WTC11 (cell line): Measurements from ENCODE around the gene KDM1B. TPM values are rescaled to one million over a fixed set of nuclear protein-coding genes. Genes with fewer than 3 reads are reported as not detected.
A peak's percentile ranks its signal among the peaks of the same experiment; 100 is the strongest.

Source experiments
- ATAC-seq: fragments of 200-7000 bp; cut with Tn5 transposase; 2 replicates; pipeline ENCODE4 v1.10.0; 2021; ENCODE audit warnings: mild to moderate bottlenecking, moderate library complexity
- CTCF ChIA-PET: fragments of 300-600 bp; sonication (Branson Sonifier 250); formaldehyde crosslinking; loops from one replicate; lab custom pipeline; 2021; ENCODE audit warnings: antibody characterized with exemption; lab: Charles Lee
- POLR2A ChIA-PET: fragments of 350-600 bp; sonication (Branson Sonifier 250); formaldehyde crosslinking; loops from one replicate; lab custom pipeline; 2021; ENCODE audit warnings: antibody characterized with exemption; lab: Charles Lee
- DNase-seq: peaks from one replicate; pipeline ENCODE4 v3.0.0; 2021; ENCODE audit warnings: low spot score
- H3K27ac Mint-ChIP-seq: 2 replicates; pipeline ENCODE4 v1.8.0; 2021; ENCODE audit warnings: mixed read lengths
- H3K27me3 Mint-ChIP-seq: 2 replicates; pipeline ENCODE4 v1.8.0; 2021; ENCODE audit warnings: low read depth, mild to moderate bottlenecking, moderate library complexity, mixed read lengths
- H3K36me3 Mint-ChIP-seq: 2 replicates; pipeline ENCODE4 v1.8.0; 2021; ENCODE audit warnings: mixed read lengths
- H3K4me1 Mint-ChIP-seq: 2 replicates; pipeline ENCODE4 v1.8.0; 2022; ENCODE audit warnings: mixed read lengths
- H3K4me3 Mint-ChIP-seq: 2 replicates; pipeline ENCODE4 v1.8.0; 2021; ENCODE audit warnings: mild to moderate bottlenecking, moderate library complexity, mixed read lengths
- H3K9me3 Mint-ChIP-seq: 2 replicates; pipeline ENCODE4 v1.8.0; 2021; ENCODE audit warnings: mixed read lengths
- CREM ChIP-seq: sonication (generic); formaldehyde crosslinking; IDR thresholded peaks from 2 replicates; pipeline ENCODE4 v1.8.1; 2022; ENCODE audit warnings: mild to moderate bottlenecking, missing genetic modification reagents, moderate library complexity
- EMX1 ChIP-seq: fragments of 250-450 bp; sonication (Bioruptor Pico); IDR thresholded peaks from 2 replicates; pipeline ENCODE4 v1.8.0; 2021; ENCODE audit warnings: mild to moderate bottlenecking
- ETV6 ChIP-seq: sonication (generic); formaldehyde crosslinking; IDR thresholded peaks from 2 replicates; pipeline ENCODE4 v1.8.1; 2022; ENCODE audit warnings: mild to moderate bottlenecking, missing genetic modification reagents
- FOXK1 ChIP-seq: sonication (generic); formaldehyde crosslinking; IDR thresholded peaks from 2 replicates; pipeline ENCODE4 v1.8.0; 2022; ENCODE audit warnings: mild to moderate bottlenecking, moderate library complexity, missing genetic modification reagents
- JAZF1 ChIP-seq: fragments of 250-450 bp; sonication (Bioruptor Pico); IDR thresholded peaks from 2 replicates; pipeline ENCODE4 v1.9.0; 2021; ENCODE audit warnings: moderate library complexity, mild to moderate bottlenecking, inconsistent platforms
- KAT7 ChIP-seq: sonication (generic); formaldehyde crosslinking; IDR thresholded peaks from 2 replicates; pipeline ENCODE4 v1.8.1; 2023; ENCODE audit warnings: missing genetic modification reagents, mild to moderate bottlenecking, borderline replicate concordance
- NFYB ChIP-seq: sonication (generic); formaldehyde crosslinking; conservative IDR thresholded peaks from 2 replicates; pipeline ENCODE4 v1.8.0; 2022; ENCODE audit warnings: low read depth, missing genetic modification reagents
- NR1H2 ChIP-seq: sonication (generic); formaldehyde crosslinking; IDR thresholded peaks from 2 replicates; pipeline ENCODE4 v1.9.0; 2021; ENCODE audit warnings: mild to moderate bottlenecking, moderate library complexity, missing genetic modification reagents
- NR2C2 ChIP-seq: sonication (generic); formaldehyde crosslinking; IDR thresholded peaks from 2 replicates; pipeline ENCODE4 v1.8.0; 2022; ENCODE audit warnings: mild to moderate bottlenecking, missing genetic modification reagents
- OVOL2 ChIP-seq: fragments of 250-450 bp; sonication (Bioruptor Pico); IDR thresholded peaks from 2 replicates; pipeline ENCODE4 v1.9.0; 2021; ENCODE audit warnings: mild to moderate bottlenecking, borderline replicate concordance
- ZBTB21 ChIP-seq: sonication (generic); formaldehyde crosslinking; IDR thresholded peaks from 2 replicates; pipeline ENCODE4 v1.8.1; 2023; ENCODE audit warnings: mild to moderate bottlenecking, missing genetic modification reagents, borderline replicate concordance
- ZNF138 ChIP-seq: sonication (generic); formaldehyde crosslinking; conservative IDR thresholded peaks from 2 replicates; pipeline ENCODE4 v1.8.1; 2022; ENCODE audit warnings: mild to moderate bottlenecking, moderate library complexity, missing genetic modification reagents
- ZNF232 ChIP-seq: sonication (generic); formaldehyde crosslinking; IDR thresholded peaks from 2 replicates; pipeline ENCODE4 v1.8.0; 2022; ENCODE audit warnings: mild to moderate bottlenecking, missing genetic modification reagents
- ZNF671 ChIP-seq: fragments of 250-450 bp; sonication (Bioruptor Pico); IDR thresholded peaks from 2 replicates; pipeline ENCODE4 v1.8.0; 2021; ENCODE audit warnings: mild to moderate bottlenecking
- total RNA-seq: library from RNA; stranded (reverse); gene quantifications from 3 replicates; pipeline ENCODE4 v1.2.3, GENCODE V29; 2021
- TF ChIP-seq, protein P1 (sequence below): sonication (generic); formaldehyde crosslinking; IDR thresholded peaks from 2 replicates; pipeline ENCODE4 v1.8.0; 2022; ENCODE audit warnings: mild to moderate bottlenecking, missing genetic modification reagents
- TF ChIP-seq, protein P2 (sequence below): sonication (generic); formaldehyde crosslinking; IDR thresholded peaks from 2 replicates; pipeline ENCODE4 v1.8.1; 2023; ENCODE audit warnings: mild to moderate bottlenecking, missing genetic modification reagents, moderate library complexity
- TF ChIP-seq, protein P3 (sequence below): fragments of 250-450 bp; sonication (Bioruptor Pico); IDR thresholded peaks from 2 replicates; pipeline ENCODE4 v1.9.0; 2021; ENCODE audit warnings: mild to moderate bottlenecking
- TF ChIP-seq, protein P4 (sequence below): sonication (generic); formaldehyde crosslinking; IDR thresholded peaks from 2 replicates; pipeline ENCODE4 v1.8.0; 2022; ENCODE audit warnings: mild to moderate bottlenecking, missing genetic modification reagents
- TF ChIP-seq, protein P5 (sequence below): fragments of 250-450 bp; sonication (Bioruptor Pico); IDR thresholded peaks from 2 replicates; pipeline ENCODE4 v1.9.0; 2021; ENCODE audit warnings: moderate library complexity, mild to moderate bottlenecking, inconsistent platforms, borderline replicate concordance
- TF ChIP-seq, protein P6 (sequence below): sonication (generic); formaldehyde crosslinking; IDR thresholded peaks from 2 replicates; pipeline ENCODE4 v1.8.1; 2023; ENCODE audit warnings: mild to moderate bottlenecking, missing genetic modification reagents
- TF ChIP-seq, protein P7 (sequence below): sonication (generic); formaldehyde crosslinking; conservative IDR thresholded peaks from 2 replicates; pipeline ENCODE4 v1.8.1; 2022; ENCODE audit warnings: mild to moderate bottlenecking, missing genetic modification reagents
- TF ChIP-seq, protein P8 (sequence below): sonication (generic); formaldehyde crosslinking; IDR thresholded peaks from 2 replicates; pipeline ENCODE4 v1.8.0; 2022; ENCODE audit warnings: mild to moderate bottlenecking, missing genetic modification reagents

The KDM1B gene
- total RNA-seq, 1 experiment from 2014 or later: 6.7 TPM

DNA sequence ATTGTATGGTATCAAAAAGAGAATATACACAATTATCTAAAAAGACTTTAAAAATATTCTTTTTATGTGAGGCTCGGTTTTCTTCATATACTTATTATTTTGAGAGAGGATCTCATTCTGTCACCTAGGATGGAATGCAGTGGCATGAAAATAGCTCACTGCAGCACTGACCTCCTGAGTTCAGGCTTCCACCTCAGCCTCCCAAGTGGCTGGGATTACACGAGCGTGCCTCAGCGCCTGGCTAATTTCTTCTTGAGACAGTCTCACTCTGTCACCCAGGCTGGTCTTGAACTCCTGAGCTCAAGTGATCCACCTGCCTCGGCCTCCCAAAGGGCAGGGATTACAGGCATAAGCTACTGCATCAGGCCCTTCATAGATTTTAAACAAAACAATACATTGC is 98.4 kb downstream of the KDM1B start:
- ATAC-seq: no peak
- peaks cover 76% of the 10 kb centered on the region for H3K36me3 Mint-ChIP-seq
- POLR2A ChIA-PET: interaction anchor here (0.7 to 0.8 kb wide), 2 partner anchors 12 to 134 kb away, joined by 3 to 4 read pairs; partner anchors contain the start of gene RNF144B

DNA sequence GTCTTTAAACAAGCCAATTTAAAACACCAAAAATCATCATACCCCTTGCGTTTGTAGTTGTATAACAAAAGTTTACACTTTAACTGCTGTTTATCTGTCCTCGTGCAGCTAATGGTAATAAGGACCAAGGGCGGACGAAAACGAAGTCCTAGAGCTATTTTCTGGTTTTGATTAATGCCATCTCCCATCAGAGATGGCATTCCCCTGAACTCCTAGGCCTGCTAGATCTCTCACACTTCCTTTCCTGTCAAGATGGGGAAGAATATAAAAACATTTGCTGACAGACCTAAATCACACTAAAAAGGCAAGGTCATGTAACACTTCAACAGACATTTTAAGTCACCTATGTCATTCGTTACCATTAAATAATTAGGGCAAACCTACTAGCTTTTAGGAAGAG is 99.6 kb downstream of the KDM1B start:
- TF ChIP-seq OVOL2 (no peak), EMX1 (no peak)
- H3K36me3 Mint-ChIP-seq: peaks cover 71% of the 10 kb centered on the region
- CTCF ChIA-PET: interaction anchor here (0.9 kb wide), 1 partner anchor 133 kb away, joined by 3 read pairs; no protein-coding TSS in a partner anchor
- H3K27ac Mint-ChIP-seq: peak overlapping the region; percentile 42
- H3K4me3 Mint-ChIP-seq: no peak overlapping the region
- POLR2A ChIA-PET: interaction anchor here (0.6 kb wide), 1 partner anchor 102 kb away, joined by 3 read pairs; no protein-coding TSS in a partner anchor
- H3K4me1 Mint-ChIP-seq: peaks cover 23% of the 10 kb centered on the region
- no peaks in the 10 kb centered on the region for H3K9me3 Mint-ChIP-seq
- ATAC-seq (no peak), DNase-seq (no peak)
- no peaks in the 10 kb centered on the region for H3K27me3 Mint-ChIP-seq

More for the DNA sequence above, 98.4 kb downstream of the KDM1B start:
- no peaks in the 10 kb centered on the region for H3K9me3 Mint-ChIP-seq
- no peaks in the 10 kb centered on the region for H3K27me3 Mint-ChIP-seq
- CTCF ChIA-PET: no interaction called here
- TF ChIP-seq, protein P1, sequence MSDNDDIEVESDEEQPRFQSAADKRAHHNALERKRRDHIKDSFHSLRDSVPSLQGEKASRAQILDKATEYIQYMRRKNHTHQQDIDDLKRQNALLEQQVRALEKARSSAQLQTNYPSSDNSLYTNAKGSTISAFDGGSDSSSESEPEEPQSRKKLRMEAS (CRISPR knock-in tag): no peak
- TF ChIP-seq ZNF671 (CRISPR knock-in tag) (no peak), ZBTB21 (CRISPR knock-in tag) (no peak), JAZF1 (CRISPR knock-in tag) (no peak), NFYB (CRISPR knock-in tag) (no peak), NR2C2 (CRISPR knock-in tag) (no peak), KAT7 (CRISPR knock-in tag) (no peak), ZNF232 (CRISPR knock-in tag) (no peak), ZNF138 (CRISPR knock-in tag) (no peak), ETV6 (CRISPR knock-in tag) (no peak), FOXK1 (no peak), NR1H2 (CRISPR knock-in tag) (no peak), CREM (CRISPR knock-in tag) (no peak)
- TF ChIP-seq, protein P2, sequence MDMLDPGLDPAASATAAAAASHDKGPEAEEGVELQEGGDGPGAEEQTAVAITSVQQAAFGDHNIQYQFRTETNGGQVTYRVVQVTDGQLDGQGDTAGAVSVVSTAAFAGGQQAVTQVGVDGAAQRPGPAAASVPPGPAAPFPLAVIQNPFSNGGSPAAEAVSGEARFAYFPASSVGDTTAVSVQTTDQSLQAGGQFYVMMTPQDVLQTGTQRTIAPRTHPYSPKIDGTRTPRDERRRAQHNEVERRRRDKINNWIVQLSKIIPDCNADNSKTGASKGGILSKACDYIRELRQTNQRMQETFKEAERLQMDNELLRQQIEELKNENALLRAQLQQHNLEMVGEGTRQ (CRISPR knock-in tag): no peak
- TF ChIP-seq, protein P3, sequence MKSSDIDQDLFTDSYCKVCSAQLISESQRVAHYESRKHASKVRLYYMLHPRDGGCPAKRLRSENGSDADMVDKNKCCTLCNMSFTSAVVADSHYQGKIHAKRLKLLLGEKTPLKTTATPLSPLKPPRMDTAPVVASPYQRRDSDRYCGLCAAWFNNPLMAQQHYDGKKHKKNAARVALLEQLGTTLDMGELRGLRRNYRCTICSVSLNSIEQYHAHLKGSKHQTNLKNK: no peak
- TF ChIP-seq, protein P4, sequence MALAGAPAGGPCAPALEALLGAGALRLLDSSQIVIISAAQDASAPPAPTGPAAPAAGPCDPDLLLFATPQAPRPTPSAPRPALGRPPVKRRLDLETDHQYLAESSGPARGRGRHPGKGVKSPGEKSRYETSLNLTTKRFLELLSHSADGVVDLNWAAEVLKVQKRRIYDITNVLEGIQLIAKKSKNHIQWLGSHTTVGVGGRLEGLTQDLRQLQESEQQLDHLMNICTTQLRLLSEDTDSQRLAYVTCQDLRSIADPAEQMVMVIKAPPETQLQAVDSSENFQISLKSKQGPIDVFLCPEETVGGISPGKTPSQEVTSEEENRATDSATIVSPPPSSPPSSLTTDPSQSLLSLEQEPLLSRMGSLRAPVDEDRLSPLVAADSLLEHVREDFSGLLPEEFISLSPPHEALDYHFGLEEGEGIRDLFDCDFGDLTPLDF (CRISPR knock-in tag): no peak
- TF ChIP-seq, protein P5, sequence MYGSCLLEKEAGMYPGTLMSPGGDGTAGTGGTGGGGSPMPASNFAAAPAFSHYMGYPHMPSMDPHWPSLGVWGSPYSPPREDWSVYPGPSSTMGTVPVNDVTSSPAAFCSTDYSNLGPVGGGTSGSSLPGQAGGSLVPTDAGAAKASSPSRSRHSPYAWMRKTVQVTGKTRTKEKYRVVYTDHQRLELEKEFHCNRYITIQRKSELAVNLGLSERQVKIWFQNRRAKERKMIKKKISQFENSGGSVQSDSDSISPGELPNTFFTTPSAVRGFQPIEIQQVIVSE (CRISPR knock-in tag): no peak
- TF ChIP-seq, protein P6, sequence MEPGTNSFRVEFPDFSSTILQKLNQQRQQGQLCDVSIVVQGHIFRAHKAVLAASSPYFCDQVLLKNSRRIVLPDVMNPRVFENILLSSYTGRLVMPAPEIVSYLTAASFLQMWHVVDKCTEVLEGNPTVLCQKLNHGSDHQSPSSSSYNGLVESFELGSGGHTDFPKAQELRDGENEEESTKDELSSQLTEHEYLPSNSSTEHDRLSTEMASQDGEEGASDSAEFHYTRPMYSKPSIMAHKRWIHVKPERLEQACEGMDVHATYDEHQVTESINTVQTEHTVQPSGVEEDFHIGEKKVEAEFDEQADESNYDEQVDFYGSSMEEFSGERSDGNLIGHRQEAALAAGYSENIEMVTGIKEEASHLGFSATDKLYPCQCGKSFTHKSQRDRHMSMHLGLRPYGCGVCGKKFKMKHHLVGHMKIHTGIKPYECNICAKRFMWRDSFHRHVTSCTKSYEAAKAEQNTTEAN: no peak
- TF ChIP-seq, protein P7, sequence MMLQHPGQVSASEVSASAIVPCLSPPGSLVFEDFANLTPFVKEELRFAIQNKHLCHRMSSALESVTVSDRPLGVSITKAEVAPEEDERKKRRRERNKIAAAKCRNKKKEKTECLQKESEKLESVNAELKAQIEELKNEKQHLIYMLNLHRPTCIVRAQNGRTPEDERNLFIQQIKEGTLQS (CRISPR knock-in tag): no peak
- TF ChIP-seq, protein P8, sequence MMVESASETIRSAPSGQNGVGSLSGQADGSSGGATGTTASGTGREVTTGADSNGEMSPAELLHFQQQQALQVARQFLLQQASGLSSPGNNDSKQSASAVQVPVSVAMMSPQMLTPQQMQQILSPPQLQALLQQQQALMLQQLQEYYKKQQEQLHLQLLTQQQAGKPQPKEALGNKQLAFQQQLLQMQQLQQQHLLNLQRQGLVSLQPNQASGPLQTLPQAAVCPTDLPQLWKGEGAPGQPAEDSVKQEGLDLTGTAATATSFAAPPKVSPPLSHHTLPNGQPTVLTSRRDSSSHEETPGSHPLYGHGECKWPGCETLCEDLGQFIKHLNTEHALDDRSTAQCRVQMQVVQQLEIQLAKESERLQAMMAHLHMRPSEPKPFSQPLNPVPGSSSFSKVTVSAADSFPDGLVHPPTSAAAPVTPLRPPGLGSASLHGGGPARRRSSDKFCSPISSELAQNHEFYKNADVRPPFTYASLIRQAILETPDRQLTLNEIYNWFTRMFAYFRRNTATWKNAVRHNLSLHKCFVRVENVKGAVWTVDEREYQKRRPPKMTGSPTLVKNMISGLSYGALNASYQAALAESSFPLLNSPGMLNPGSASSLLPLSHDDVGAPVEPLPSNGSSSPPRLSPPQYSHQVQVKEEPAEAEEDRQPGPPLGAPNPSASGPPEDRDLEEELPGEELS (CRISPR knock-in tag): no peak
- H3K4me3 Mint-ChIP-seq: no peak overlapping the region
- peaks cover 17% of the 10 kb centered on the region for H3K4me1 Mint-ChIP-seq
- DNase-seq: no peak
- no peak overlapping the region for H3K27ac Mint-ChIP-seq
